Keratinocyte (primary cell): Measurements from ENCODE around the gene HOXB8.

ENCODE experiments used
- CTCF ChIP-seq, 3 experiments: IDR thresholded peaks in 1 of 3; conservative IDR thresholded peaks in 1 of 3; optimal IDR thresholded peaks in 1 of 3; 2 replicates in 2 of 3; 3 replicates in 1 of 3; pipeline versions ENCODE3 to v1.5.1; 2011; ENCODE audit warnings: low read length in 3 of 3, mild to moderate bottlenecking in 3 of 3, moderate library complexity in 2 of 3, control low read depth in 1 of 3, inconsistent platforms in 1 of 3; ENCODE audit not compliant: insufficient read depth in 2 of 3; ENCODE audit errors: extremely low read depth in 1 of 3
- EZH2 ChIP-seq: IDR thresholded peaks from one replicate; pipeline ENCODE4 v1.6.1; 2012; ENCODE audit warnings: inconsistent platforms, mild to moderate bottlenecking, low read length, moderate library complexity

- TF ChIP-seq CTCF (optimal IDR thresholded peaks at IDR 0.05 in 1 of 3, IDR thresholded peaks at IDR 0.05 in 1 of 3, conservative IDR thresholded peaks at IDR 0.05 in 1 of 3; ENCODE audit: extremely low read depth in 1 of 3, insufficient read depth in 2 of 3, low read length in 3 of 3) (no peak), EZH2 (peak; percentile 10)
These were observed 7.8 kb upstream of the HOXB8 start for GRCh38 chr17:48622857-48623256.
